WTC11 (cell line): ENCODE measurements around the gene ZNF564. TPM values are rescaled to one million over a fixed set of nuclear protein-coding genes. Genes with fewer than 3 reads are reported as not detected.

ENCODE experiments used
- ATAC-seq: fragments of 200-7000 bp; cut with Tn5 transposase; 2 replicates; pipeline ENCODE4 v1.10.0; 2021; ENCODE audit warnings: mild to moderate bottlenecking, moderate library complexity
- CTCF ChIA-PET: fragments of 300-600 bp; sonication (Branson Sonifier 250); formaldehyde crosslinking; loops from one replicate; lab custom pipeline; 2021; ENCODE audit warnings: antibody characterized with exemption; lab: Charles Lee
- POLR2A ChIA-PET: fragments of 350-600 bp; sonication (Branson Sonifier 250); formaldehyde crosslinking; loops from one replicate; lab custom pipeline; 2021; ENCODE audit warnings: antibody characterized with exemption; lab: Charles Lee
- DNase-seq: peaks from one replicate; pipeline ENCODE4 v3.0.0; 2021; ENCODE audit warnings: low spot score
- H3K27ac Mint-ChIP-seq: 2 replicates; pipeline ENCODE4 v1.8.0; 2021; ENCODE audit warnings: mixed read lengths
- H3K27me3 Mint-ChIP-seq: 2 replicates; pipeline ENCODE4 v1.8.0; 2021; ENCODE audit warnings: low read depth, mild to moderate bottlenecking, moderate library complexity, mixed read lengths
- H3K36me3 Mint-ChIP-seq: 2 replicates; pipeline ENCODE4 v1.8.0; 2021; ENCODE audit warnings: mixed read lengths
- H3K4me1 Mint-ChIP-seq: 2 replicates; pipeline ENCODE4 v1.8.0; 2022; ENCODE audit warnings: mixed read lengths
- H3K4me3 Mint-ChIP-seq: 2 replicates; pipeline ENCODE4 v1.8.0; 2021; ENCODE audit warnings: mild to moderate bottlenecking, moderate library complexity, mixed read lengths
- H3K9me3 Mint-ChIP-seq: 2 replicates; pipeline ENCODE4 v1.8.0; 2021; ENCODE audit warnings: mixed read lengths
- CBFB ChIP-seq: sonication (generic); formaldehyde crosslinking; IDR thresholded peaks from 2 replicates; pipeline ENCODE4 v1.8.1; 2022; ENCODE audit warnings: mild to moderate bottlenecking, low read depth, missing genetic modification reagents
- EMX1 ChIP-seq: fragments of 250-450 bp; sonication (Bioruptor Pico); IDR thresholded peaks from 2 replicates; pipeline ENCODE4 v1.8.0; 2021; ENCODE audit warnings: mild to moderate bottlenecking
- ESRRA ChIP-seq: sonication (generic); formaldehyde crosslinking; IDR thresholded peaks from 2 replicates; pipeline ENCODE4 v1.8.1; 2022; ENCODE audit warnings: mild to moderate bottlenecking, missing genetic modification reagents, borderline replicate concordance
- FOXP1 ChIP-seq: sonication (generic); formaldehyde crosslinking; IDR thresholded peaks from 2 replicates; pipeline ENCODE4 v1.8.0; 2022; ENCODE audit warnings: missing genetic modification reagents, mild to moderate bottlenecking, moderate library complexity, borderline replicate concordance
- GABPB1 ChIP-seq: sonication (generic); formaldehyde crosslinking; IDR thresholded peaks from 2 replicates; pipeline ENCODE4 v1.8.1; 2023; ENCODE audit warnings: mild to moderate bottlenecking, missing genetic modification reagents
- GRHL2 ChIP-seq: fragments of 250-450 bp; sonication (Bioruptor Pico); IDR thresholded peaks from 2 replicates; pipeline ENCODE4 v1.8.0; 2022; ENCODE audit warnings: mild to moderate bottlenecking, moderate library complexity; ENCODE audit not compliant: insufficient replicate concordance, severe bottlenecking
- MYBL2 ChIP-seq: sonication (generic); formaldehyde crosslinking; IDR thresholded peaks from 2 replicates; pipeline ENCODE4 v1.8.1; 2023; ENCODE audit warnings: mild to moderate bottlenecking, moderate library complexity, missing genetic modification reagents
- NFATC4 ChIP-seq: fragments of 250-450 bp; sonication (Bioruptor Pico); IDR thresholded peaks from 2 replicates; pipeline ENCODE4 v1.9.0; 2021; ENCODE audit warnings: mild to moderate bottlenecking
- NFE2L1 ChIP-seq: sonication (generic); formaldehyde crosslinking; IDR thresholded peaks from 2 replicates; pipeline ENCODE4 v1.8.1; 2023; ENCODE audit warnings: missing genetic modification reagents
- NR2C2 ChIP-seq: sonication (generic); formaldehyde crosslinking; IDR thresholded peaks from 2 replicates; pipeline ENCODE4 v1.8.0; 2022; ENCODE audit warnings: mild to moderate bottlenecking, missing genetic modification reagents
- RORB ChIP-seq: fragments of 250-450 bp; sonication (Bioruptor Pico); IDR thresholded peaks from 2 replicates; pipeline ENCODE4 v1.9.0; 2021; ENCODE audit warnings: mild to moderate bottlenecking
- SP1 ChIP-seq: sonication (generic); formaldehyde crosslinking; conservative IDR thresholded peaks from 2 replicates; pipeline ENCODE4 v1.8.1; 2022; ENCODE audit warnings: missing genetic modification reagents
- TCF7 ChIP-seq: sonication (generic); formaldehyde crosslinking; IDR thresholded peaks from 2 replicates; pipeline ENCODE4 v1.8.0; 2022; ENCODE audit warnings: mild to moderate bottlenecking, low read depth, missing genetic modification reagents, moderate library complexity
- TEAD1 ChIP-seq: sonication (generic); formaldehyde crosslinking; IDR thresholded peaks from 2 replicates; pipeline ENCODE4 v1.8.0; 2022; ENCODE audit warnings: mild to moderate bottlenecking, missing genetic modification reagents
- TP53 ChIP-seq: sonication (generic); formaldehyde crosslinking; IDR thresholded peaks from 2 replicates; pipeline ENCODE4 v1.8.1; 2023; ENCODE audit warnings: mild to moderate bottlenecking, missing genetic modification reagents
- ZNF121 ChIP-seq: sonication (generic); formaldehyde crosslinking; IDR thresholded peaks from 2 replicates; pipeline ENCODE4 v1.8.0; 2023; ENCODE audit warnings: missing genetic modification reagents
- ZNF232 ChIP-seq: sonication (generic); formaldehyde crosslinking; IDR thresholded peaks from 2 replicates; pipeline ENCODE4 v1.8.0; 2022; ENCODE audit warnings: mild to moderate bottlenecking, missing genetic modification reagents
- ZNF263 ChIP-seq: sonication (generic); formaldehyde crosslinking; IDR thresholded peaks from 2 replicates; pipeline ENCODE4 v1.8.1; 2022; ENCODE audit warnings: low read depth, mild to moderate bottlenecking, moderate library complexity, missing genetic modification reagents
- total RNA-seq: library from RNA; stranded (reverse); gene quantifications from 3 replicates; pipeline ENCODE4 v1.2.3, GENCODE V29; 2021
- TF ChIP-seq, protein P1 (sequence below): fragments of 250-450 bp; sonication (Bioruptor Pico); IDR thresholded peaks from 2 replicates; pipeline ENCODE4 v1.9.0; 2021; ENCODE audit warnings: mild to moderate bottlenecking, borderline replicate concordance
- TF ChIP-seq, protein P2 (sequence below): sonication (generic); formaldehyde crosslinking; IDR thresholded peaks from 2 replicates; pipeline ENCODE4 v1.8.0; 2022; ENCODE audit warnings: mild to moderate bottlenecking, missing genetic modification reagents
- TF ChIP-seq, protein P3 (sequence below): sonication (generic); formaldehyde crosslinking; IDR thresholded peaks from 2 replicates; pipeline ENCODE4 v1.8.0; 2022; ENCODE audit warnings: mild to moderate bottlenecking, missing genetic modification reagents
- TF ChIP-seq, protein P4 (sequence below): sonication (generic); formaldehyde crosslinking; conservative IDR thresholded peaks from 2 replicates; pipeline ENCODE4 v1.8.1; 2022; ENCODE audit warnings: mild to moderate bottlenecking, missing genetic modification reagents
- TF ChIP-seq, protein P5 (sequence below): sonication (generic); formaldehyde crosslinking; IDR thresholded peaks from 2 replicates; pipeline ENCODE4 v1.8.0; 2022; ENCODE audit warnings: mild to moderate bottlenecking, missing genetic modification reagents
- TF ChIP-seq, protein P6 (sequence below): sonication (generic); formaldehyde crosslinking; IDR thresholded peaks from 2 replicates; pipeline ENCODE4 v1.8.1; 2023; ENCODE audit warnings: mild to moderate bottlenecking, missing genetic modification reagents

The ZNF564 gene
- total RNA-seq, 1 experiment from 2014 or later, result 11.1 TPM

DNA sequence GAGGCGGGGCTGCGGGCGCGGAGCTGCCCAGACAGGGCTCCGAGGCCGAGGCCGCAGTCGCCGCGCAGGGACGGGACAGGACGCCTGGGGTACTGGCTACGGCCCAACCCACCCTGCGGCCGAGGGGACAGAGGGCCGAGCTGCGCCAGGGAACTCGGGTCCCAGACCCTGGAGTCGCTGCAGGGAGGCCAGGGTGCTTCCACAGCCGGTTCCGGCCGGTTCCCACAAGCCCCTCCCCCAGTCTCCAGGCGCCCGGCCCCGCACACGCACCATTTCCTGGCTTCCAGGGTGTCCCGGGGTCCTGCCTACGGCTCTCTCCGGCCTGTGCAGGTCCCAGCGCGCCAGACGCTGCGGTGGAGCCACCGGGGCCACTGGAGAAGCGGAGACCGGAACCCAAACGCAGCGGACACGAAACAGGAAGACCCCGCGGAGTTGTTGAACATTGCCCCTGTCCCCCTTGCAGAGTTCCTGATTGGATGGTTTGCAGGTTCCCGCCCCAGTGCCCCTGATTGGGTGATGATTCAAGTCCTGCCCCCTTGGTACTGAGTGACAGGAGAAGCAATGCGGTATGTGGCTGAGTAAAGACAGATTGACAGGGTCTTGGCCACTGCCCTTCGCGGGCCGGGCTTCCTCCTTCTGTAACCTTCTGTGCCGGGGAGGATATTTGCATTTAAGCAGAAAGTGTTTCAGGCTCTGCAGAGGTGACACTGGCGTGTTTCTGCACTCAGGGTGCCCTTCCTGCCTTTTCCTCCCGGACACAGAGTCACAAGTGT is at the start of gene ZNF564 (continued):
- TF ChIP-seq, protein P1, sequence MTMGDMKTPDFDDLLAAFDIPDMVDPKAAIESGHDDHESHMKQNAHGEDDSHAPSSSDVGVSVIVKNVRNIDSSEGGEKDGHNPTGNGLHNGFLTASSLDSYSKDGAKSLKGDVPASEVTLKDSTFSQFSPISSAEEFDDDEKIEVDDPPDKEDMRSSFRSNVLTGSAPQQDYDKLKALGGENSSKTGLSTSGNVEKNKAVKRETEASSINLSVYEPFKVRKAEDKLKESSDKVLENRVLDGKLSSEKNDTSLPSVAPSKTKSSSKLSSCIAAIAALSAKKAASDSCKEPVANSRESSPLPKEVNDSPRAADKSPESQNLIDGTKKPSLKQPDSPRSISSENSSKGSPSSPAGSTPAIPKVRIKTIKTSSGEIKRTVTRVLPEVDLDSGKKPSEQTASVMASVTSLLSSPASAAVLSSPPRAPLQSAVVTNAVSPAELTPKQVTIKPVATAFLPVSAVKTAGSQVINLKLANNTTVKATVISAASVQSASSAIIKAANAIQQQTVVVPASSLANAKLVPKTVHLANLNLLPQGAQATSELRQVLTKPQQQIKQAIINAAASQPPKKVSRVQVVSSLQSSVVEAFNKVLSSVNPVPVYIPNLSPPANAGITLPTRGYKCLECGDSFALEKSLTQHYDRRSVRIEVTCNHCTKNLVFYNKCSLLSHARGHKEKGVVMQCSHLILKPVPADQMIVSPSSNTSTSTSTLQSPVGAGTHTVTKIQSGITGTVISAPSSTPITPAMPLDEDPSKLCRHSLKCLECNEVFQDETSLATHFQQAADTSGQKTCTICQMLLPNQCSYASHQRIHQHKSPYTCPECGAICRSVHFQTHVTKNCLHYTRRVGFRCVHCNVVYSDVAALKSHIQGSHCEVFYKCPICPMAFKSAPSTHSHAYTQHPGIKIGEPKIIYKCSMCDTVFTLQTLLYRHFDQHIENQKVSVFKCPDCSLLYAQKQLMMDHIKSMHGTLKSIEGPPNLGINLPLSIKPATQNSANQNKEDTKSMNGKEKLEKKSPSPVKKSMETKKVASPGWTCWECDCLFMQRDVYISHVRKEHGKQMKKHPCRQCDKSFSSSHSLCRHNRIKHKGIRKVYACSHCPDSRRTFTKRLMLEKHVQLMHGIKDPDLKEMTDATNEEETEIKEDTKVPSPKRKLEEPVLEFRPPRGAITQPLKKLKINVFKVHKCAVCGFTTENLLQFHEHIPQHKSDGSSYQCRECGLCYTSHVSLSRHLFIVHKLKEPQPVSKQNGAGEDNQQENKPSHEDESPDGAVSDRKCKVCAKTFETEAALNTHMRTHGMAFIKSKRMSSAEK (CRISPR knock-in tag), result no peak
- TF ChIP-seq, protein P2, sequence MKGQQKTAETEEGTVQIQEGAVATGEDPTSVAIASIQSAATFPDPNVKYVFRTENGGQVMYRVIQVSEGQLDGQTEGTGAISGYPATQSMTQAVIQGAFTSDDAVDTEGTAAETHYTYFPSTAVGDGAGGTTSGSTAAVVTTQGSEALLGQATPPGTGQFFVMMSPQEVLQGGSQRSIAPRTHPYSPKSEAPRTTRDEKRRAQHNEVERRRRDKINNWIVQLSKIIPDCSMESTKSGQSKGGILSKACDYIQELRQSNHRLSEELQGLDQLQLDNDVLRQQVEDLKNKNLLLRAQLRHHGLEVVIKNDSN (CRISPR knock-in tag), result no peak; the same call in 1 of the 2 replicates

DNA sequence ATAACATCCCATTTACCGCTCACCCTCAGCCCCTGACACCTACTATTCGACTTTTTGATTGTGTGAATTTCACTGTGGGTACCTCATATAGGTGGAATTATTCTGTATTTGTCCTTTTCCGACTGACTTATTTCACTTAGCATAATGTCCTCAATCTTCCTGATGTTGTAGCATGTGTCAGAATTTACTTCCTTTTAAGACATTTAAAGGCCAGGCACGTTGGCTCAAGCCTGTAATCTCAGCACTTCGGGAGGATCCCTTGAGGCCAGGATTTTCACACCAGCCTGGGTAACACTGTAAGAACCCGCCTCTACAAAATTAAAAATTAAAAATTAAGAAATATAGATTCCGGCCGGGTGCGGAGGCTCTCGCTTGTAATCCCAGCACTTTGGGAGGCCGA is 46.3 kb upstream of the ZNF564 start:
- CTCF ChIA-PET, result no interaction called here
- H3K4me1 Mint-ChIP-seq, result peaks cover 4% of the 10 kb centered on the region; the same call in 1 of the 2 replicates

DNA sequence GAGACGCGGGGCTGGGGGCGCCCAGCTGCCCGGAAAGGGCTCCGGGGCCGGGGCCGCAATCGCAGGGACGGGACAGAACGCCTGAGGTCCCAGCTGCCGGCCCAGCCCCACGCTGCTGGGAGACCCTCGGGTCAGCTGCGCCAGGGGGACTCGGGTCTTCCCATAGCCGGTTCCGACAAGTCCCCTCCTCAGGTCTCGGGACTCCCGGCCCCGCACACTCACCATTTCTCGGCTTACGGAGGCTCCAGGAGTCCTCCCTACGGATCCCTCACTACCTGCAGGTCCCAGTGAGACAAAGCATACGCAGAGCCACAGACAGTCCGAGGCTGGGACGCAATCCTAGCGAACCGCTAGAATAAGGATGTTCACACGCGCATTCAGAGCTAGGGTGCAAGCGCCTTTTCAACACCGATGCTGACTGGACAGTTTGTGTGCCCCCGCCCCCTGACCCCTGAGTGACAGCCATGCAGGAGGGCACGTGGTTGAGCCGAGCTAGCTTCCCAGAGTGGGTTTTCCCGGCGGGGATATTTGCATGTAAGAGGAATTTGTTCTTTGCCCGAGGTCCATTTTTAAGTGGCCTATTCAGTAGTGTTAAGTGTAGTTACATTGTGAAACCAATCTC is 45.8 kb upstream of the ZNF564 start:
- POLR2A ChIA-PET, result interaction anchor here (0.6 to 1.0 kb wide), 3 partner anchors 13 to 285 kb away, joined by 4 to 13 read pairs (median 4); partner anchors contain the start of genes ZNF490 and ZNF791
- H3K9me3 Mint-ChIP-seq, result no peaks in the 10 kb centered on the region
- TF ChIP-seq, protein P3, sequence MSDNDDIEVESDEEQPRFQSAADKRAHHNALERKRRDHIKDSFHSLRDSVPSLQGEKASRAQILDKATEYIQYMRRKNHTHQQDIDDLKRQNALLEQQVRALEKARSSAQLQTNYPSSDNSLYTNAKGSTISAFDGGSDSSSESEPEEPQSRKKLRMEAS, result no peak
- TF ChIP-seq ZNF263 (CRISPR knock-in tag) (no peak), NFE2L1 (CRISPR knock-in tag) (no peak), RORB (CRISPR knock-in tag) (no peak), ZNF121 (CRISPR knock-in tag) (no peak), NFATC4 (CRISPR knock-in tag) (no peak), MYBL2 (CRISPR knock-in tag) (no peak), TCF7 (CRISPR knock-in tag) (no peak), ZNF232 (CRISPR knock-in tag) (no peak), FOXP1 (no peak), TP53 (CRISPR knock-in tag) (no peak), EMX1 (CRISPR knock-in tag) (no peak), GRHL2 (CRISPR knock-in tag) (no peak), CBFB (CRISPR knock-in tag) (no peak), NR2C2 (CRISPR knock-in tag) (no peak)
- TF ChIP-seq, protein P4, sequence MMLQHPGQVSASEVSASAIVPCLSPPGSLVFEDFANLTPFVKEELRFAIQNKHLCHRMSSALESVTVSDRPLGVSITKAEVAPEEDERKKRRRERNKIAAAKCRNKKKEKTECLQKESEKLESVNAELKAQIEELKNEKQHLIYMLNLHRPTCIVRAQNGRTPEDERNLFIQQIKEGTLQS (CRISPR knock-in tag), result no peak
- TF ChIP-seq, protein P5, sequence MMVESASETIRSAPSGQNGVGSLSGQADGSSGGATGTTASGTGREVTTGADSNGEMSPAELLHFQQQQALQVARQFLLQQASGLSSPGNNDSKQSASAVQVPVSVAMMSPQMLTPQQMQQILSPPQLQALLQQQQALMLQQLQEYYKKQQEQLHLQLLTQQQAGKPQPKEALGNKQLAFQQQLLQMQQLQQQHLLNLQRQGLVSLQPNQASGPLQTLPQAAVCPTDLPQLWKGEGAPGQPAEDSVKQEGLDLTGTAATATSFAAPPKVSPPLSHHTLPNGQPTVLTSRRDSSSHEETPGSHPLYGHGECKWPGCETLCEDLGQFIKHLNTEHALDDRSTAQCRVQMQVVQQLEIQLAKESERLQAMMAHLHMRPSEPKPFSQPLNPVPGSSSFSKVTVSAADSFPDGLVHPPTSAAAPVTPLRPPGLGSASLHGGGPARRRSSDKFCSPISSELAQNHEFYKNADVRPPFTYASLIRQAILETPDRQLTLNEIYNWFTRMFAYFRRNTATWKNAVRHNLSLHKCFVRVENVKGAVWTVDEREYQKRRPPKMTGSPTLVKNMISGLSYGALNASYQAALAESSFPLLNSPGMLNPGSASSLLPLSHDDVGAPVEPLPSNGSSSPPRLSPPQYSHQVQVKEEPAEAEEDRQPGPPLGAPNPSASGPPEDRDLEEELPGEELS (CRISPR knock-in tag), result no peak
- TF ChIP-seq, protein P6, sequence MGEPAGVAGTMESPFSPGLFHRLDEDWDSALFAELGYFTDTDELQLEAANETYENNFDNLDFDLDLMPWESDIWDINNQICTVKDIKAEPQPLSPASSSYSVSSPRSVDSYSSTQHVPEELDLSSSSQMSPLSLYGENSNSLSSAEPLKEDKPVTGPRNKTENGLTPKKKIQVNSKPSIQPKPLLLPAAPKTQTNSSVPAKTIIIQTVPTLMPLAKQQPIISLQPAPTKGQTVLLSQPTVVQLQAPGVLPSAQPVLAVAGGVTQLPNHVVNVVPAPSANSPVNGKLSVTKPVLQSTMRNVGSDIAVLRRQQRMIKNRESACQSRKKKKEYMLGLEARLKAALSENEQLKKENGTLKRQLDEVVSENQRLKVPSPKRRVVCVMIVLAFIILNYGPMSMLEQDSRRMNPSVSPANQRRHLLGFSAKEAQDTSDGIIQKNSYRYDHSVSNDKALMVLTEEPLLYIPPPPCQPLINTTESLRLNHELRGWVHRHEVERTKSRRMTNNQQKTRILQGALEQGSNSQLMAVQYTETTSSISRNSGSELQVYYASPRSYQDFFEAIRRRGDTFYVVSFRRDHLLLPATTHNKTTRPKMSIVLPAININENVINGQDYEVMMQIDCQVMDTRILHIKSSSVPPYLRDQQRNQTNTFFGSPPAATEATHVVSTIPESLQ, result no peak

More for the DNA sequence above, 46.3 kb upstream of the ZNF564 start:
- peak overlapping the region; percentile 54; the same call in 1 of the 2 replicates for H3K27ac Mint-ChIP-seq
- ATAC-seq (no peak), DNase-seq (no peak)
- POLR2A ChIA-PET, result interaction anchor here (1.0 kb wide), 1 partner anchor 13 kb away, joined by 4 read pairs; the partner anchor contains the start of genes ZNF490 and ZNF791
- no peaks in the 10 kb centered on the region for H3K9me3 Mint-ChIP-seq
- peak overlapping the region; percentile 44 for H3K4me3 Mint-ChIP-seq
- TF ChIP-seq GABPB1 (CRISPR knock-in tag) (no peak), TEAD1 (CRISPR knock-in tag) (no peak), ZNF121 (CRISPR knock-in tag) (no peak), EMX1 (CRISPR knock-in tag) (no peak), NR2C2 (CRISPR knock-in tag) (no peak), SP1 (no peak), ESRRA (CRISPR knock-in tag) (no peak)
- H3K36me3 Mint-ChIP-seq, result peaks cover 8% of the 10 kb centered on the region; the same call in 1 of the 2 replicates
- no peaks in the 10 kb centered on the region; the same call in 1 of the 2 replicates for H3K27me3 Mint-ChIP-seq

More for the DNA sequence above, 45.8 kb upstream of the ZNF564 start:
- peak overlapping the region; percentile 44 for H3K4me3 Mint-ChIP-seq
- H3K36me3 Mint-ChIP-seq, result peaks cover 6% of the 10 kb centered on the region; the same call in 1 of the 2 replicates
- DNase-seq (peak; percentile 44), ATAC-seq (peak; percentile 41)
- H3K27me3 Mint-ChIP-seq, result no peaks in the 10 kb centered on the region; the same call in 1 of the 2 replicates
- CTCF ChIA-PET, result interaction anchor here (1.2 to 1.7 kb wide), 2 partner anchors 14 to 42 kb away, joined by 4 read pairs; partner anchors contain the start of genes ZNF490 and ZNF791
- peak overlapping the region; percentile 54; the same call in 1 of the 2 replicates for H3K27ac Mint-ChIP-seq
- H3K4me1 Mint-ChIP-seq, result peaks cover 4% of the 10 kb centered on the region; the same call in 1 of the 2 replicates
